ENCODE results near the gene ITCH. TPM values are rescaled to one million over a fixed set of nuclear protein-coding genes. Genes with fewer than 3 reads are reported as not detected.

The ITCH gene
- total and polyA plus RNA-seq, 2 of the 8 experiments (the other 6 are each of a cell fraction or from before 2014, with no cell fraction given), result 3.9 to 45.2 TPM

- H2BK120ac ChIP-seq (replicated peaks; ENCODE audit: low read depth, low read length), result no peak overlapping the region
- H3K4me1 ChIP-seq (replicated peaks in 1 of 4; ENCODE audit: control insufficient read depth in 3 of 4, insufficient read depth in 4 of 4, low read length in 3 of 4), result no peaks in the 10 kb centered on the region
- 93% methylated on average over 5 of the region's 5 CpGs; no CpG with 5 or more reads in 1 of the 2 experiments for WGBS, 2 experiments (ENCODE audit: extremely low coverage in 1 of 2, insufficient coverage in 1 of 2, insufficient read length in 1 of 2, insufficient replicate concordance in 2 of 2, low coverage in 1 of 2, low lambda C conversion rate in 2 of 2, missing lambda C conversion rate in 1 of 2)
- H3K4ac ChIP-seq (replicated peaks; ENCODE audit: insufficient read length, low read depth, low read length), result no peak overlapping the region
- no peaks in the 10 kb centered on the region for H3K27me3 ChIP-seq (replicated peaks in 1 of 4; ENCODE audit: control insufficient read depth in 3 of 4, extremely low read depth in 1 of 4, insufficient read depth in 3 of 4, low read length in 3 of 4)
- H3K18ac ChIP-seq (ENCODE audit: extremely low read depth, low read length), result no peak overlapping the region
- H3K27ac ChIP-seq (ENCODE audit: low read depth, low read length), result no peak overlapping the region
- no peak overlapping the region for H2BK5ac ChIP-seq (ENCODE audit: low read depth, low read length)
- no peaks in the 10 kb centered on the region for H3K23me2 ChIP-seq (ENCODE audit: low read depth, low read length)
- H3K79me2 ChIP-seq (ENCODE audit: control insufficient read depth in 1 of 2, insufficient read depth in 2 of 2, low read length in 2 of 2), result peaks cover 0 to 8% of the 10 kb centered on the region in 2 experiments; a peak in 1 of 4 replicates
- no peak overlapping the region for H3K4me3 ChIP-seq (ENCODE audit: extremely low read depth in 1 of 4, insufficient read depth in 2 of 4, low read depth in 3 of 4, low read length in 4 of 4)
- H3K36me3 ChIP-seq (ENCODE audit: control insufficient read depth in 2 of 4, insufficient read depth in 4 of 4, low read length in 3 of 4), result peaks cover 11 to 52% (median 26%) of the 10 kb centered on the region in 4 experiments
- no peak overlapping the region for H2AK5ac ChIP-seq (ENCODE audit: low read depth, low read length)
- H2AFZ ChIP-seq (ENCODE audit: low read length), result no peak overlapping the region
- no peak overlapping the region for H2BK20ac ChIP-seq (ENCODE audit: low read length)
- H3K9me3 ChIP-seq (ENCODE audit: insufficient read depth in 2 of 2, low read depth in 1 of 2, low read length in 1 of 2), result no peaks in the 10 kb centered on the region
- peaks cover 5 to 18% of the 10 kb centered on the region in 2 experiments for H4K20me1 ChIP-seq (replicated peaks in 1 of 2; ENCODE audit: control insufficient read depth in 1 of 2, insufficient read depth in 2 of 2, low read length in 2 of 2)
- no peak overlapping the region for H3K56ac ChIP-seq (replicated peaks; ENCODE audit: insufficient read length, low read depth, low read length)
- peaks cover 10% of the 10 kb centered on the region for H3K79me1 ChIP-seq (ENCODE audit: low read depth, low read length)
- no peak overlapping the region for H2BK12ac ChIP-seq (ENCODE audit: low read depth, low read length)
- no peak overlapping the region for H3K9ac ChIP-seq (replicated peaks in 1 of 4; ENCODE audit: extremely low read depth in 1 of 4, low read depth in 3 of 4, low read length in 3 of 4)
- no peak overlapping the region for H4K5ac ChIP-seq (ENCODE audit: insufficient read length, low read depth, low read length)
- FAIRE-seq (no peak), DNase-seq (ENCODE audit: low read depth in 1 of 2, low spot score in 2 of 2) (no peak)
- no peak overlapping the region for H3K23ac ChIP-seq (ENCODE audit: insufficient read length)
- ChIA-PET CTCF (ENCODE audit: partially characterized antibody) (interaction anchor here (1.3 to 4.4 kb wide), 4 partner anchors 15 to 271 kb away, joined by 3 to 16 read pairs (median 4); no protein-coding TSS in a partner anchor), POLR2A (ENCODE audit: partially characterized antibody) (interaction anchor here (0.6 to 1.4 kb wide), 2 partner anchors 17 to 226 kb away, joined by 3 to 5 read pairs; no protein-coding TSS in a partner anchor)
- no peak overlapping the region for H3K14ac ChIP-seq (ENCODE audit: insufficient read length)
- H2BK15ac ChIP-seq (ENCODE audit: low read length), result no peak overlapping the region
- H4K8ac ChIP-seq (ENCODE audit: extremely low read depth, insufficient read depth, low read length), result no peak overlapping the region
- H4K91ac ChIP-seq (replicated peaks; ENCODE audit: insufficient read length, low read length), result no peak overlapping the region
- H3K4me2 ChIP-seq (ENCODE audit: insufficient read depth in 1 of 2, low read depth in 2 of 2, low read length in 2 of 2), result no peak overlapping the region
- no peak for TF ChIP-seq YY1 (IDR thresholded peaks at IDR 0.05; ENCODE audit: low read depth, low read length)
- no peak for TF ChIP-seq BRCA1 (IDR thresholded peaks at IDR 0.05; ENCODE audit: low read depth, low read length)
- TF ChIP-seq SIX5 (IDR thresholded peaks at IDR 0.05; ENCODE audit: low read depth, low read length), result no peak
- TF ChIP-seq TEAD4 (IDR thresholded peaks at IDR 0.05; ENCODE audit: low read depth, low read length), result no peak
- no peak for TF ChIP-seq RXRA (IDR thresholded peaks at IDR 0.05; ENCODE audit: insufficient read depth, low read depth, low read length)
- no peak for TF ChIP-seq SRF (IDR thresholded peaks at IDR 0.05; ENCODE audit: low read depth, low read length)
- no peak for TF ChIP-seq JUN (IDR thresholded peaks at IDR 0.05; ENCODE audit: low read depth, low read length)
- no peak for TF ChIP-seq POLR2A (IDR thresholded peaks at IDR 0.05; ENCODE audit: control extremely low read depth in 1 of 2, low read depth in 2 of 2, low read length in 2 of 2)
- no peak for TF ChIP-seq NANOG (IDR thresholded peaks at IDR 0.05; ENCODE audit: insufficient read depth, low read depth, low read length, poor library complexity, severe bottlenecking)
- no peak for TF ChIP-seq ZNF274 (IDR thresholded peaks at IDR 0.05; ENCODE audit: borderline replicate concordance, extremely low read depth, low read length)
- TF ChIP-seq CEBPB (IDR thresholded peaks at IDR 0.05; ENCODE audit: low read depth, low read length), result no peak
These were observed 167.3 kb downstream of the ITCH start for GRCh38 chr20:34530342-34530741.
